HG03575 (cell line): Measurements from ENCODE around the gene SH2D2A.

Experiments
- ATAC-seq: cut with Tn5 transposase; IDR thresholded peaks from one replicate; pipeline ENCODE4 v1.9.1; 2021; ENCODE audit not compliant: unreplicated experiment, insufficient number of reproducible peaks, low FRiP score; ENCODE audit errors: extremely low read depth

SH2D2A gene

DNA sequence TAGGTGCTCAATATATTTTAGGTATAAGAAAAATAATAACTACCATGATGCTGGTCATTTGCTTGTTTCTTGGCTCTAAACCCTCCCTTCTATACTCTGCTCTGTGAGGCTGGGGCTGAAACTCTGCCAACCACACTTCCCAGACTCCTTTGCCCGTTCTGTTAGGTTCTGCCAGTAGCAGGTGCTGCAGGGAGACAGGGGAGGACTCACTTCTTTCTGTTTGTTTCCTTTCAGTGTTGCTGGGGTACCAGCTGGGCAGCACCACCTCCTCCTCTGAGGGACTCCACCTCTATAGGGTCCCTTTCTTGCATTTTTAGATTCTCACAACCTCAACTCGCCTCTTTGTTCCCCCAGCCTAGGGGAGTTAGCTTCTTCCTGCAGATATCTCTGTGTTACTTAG, 17.0 kb upstream of the SH2D2A start:
- ATAC-seq = no peak

DNA sequence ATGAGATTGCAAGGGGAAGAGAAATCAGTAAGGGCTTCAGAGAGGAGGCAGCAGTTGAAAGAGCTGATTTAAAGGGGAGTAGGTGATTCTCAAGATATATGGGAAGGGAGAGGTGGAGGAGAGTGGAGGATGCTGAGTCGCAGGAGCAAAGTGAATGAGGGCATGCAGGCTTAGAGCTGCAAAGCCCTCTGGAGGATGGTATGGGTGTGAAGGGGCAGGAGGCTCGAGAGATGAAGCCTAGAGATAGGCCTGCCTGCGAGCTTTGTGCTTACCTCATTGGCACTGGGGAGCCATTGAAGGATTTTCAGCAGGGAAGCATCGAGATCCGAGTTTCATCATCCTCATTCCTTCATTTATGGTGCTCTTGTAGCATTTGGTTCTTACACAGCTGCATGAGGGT, 15.8 kb upstream of the SH2D2A start:
- ATAC-seq = no peak

DNA sequence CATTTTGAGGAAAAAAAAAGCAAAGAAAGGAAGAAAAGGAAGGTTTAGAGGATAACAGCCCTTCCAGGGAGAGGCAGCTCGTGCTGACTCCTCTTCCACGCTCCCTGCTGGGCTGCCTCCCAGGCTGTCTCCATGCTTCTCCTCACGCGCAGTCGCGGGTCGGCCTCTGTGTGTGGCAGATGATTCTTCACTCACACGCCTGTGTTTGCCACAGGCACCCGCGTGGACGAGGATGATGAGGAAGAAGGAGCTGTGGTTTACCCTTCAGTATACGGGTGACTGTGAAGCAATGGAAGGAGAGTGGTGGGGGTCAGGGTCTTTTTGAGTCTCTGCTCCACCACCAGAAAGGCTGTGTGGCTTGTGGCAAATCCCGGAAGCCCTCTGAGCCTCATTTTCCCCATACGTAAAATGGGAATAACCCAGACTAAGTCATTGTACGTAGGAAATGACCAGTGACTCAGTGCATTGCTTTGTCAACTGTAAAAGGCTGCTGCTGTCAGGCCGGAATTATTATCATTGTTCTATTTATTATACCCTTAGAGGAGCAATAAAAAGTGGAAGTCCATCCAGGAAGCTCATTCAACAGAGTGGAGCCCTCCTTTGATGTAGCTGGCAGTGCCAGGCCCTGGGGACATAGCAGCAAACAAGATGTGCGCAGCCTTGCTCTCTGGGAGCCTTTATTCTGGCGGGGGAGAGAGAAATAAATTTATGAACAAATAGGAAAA, 11.9 kb upstream of the SH2D2A start:
- no peak for ATAC-seq

DNA sequence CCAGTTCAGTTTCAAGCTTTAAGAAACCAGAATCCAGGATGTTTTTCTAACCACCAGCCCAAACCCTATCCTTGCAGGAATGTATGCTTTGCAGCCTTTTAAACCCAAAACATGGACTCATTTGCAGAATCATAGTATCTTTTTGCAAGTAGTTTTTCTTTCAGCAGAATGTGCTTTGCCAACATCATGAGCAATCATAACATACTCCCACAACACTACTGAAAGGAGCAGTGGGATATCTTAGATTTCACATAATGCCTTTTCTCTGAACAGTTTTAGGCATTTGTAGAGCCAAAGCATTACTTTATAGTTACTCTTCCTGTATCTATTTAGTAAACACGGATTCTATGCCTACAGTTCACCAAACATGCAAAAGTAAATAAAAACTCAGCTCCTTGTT, 10.0 kb upstream of the SH2D2A start:
- ATAC-seq = no peak

DNA sequence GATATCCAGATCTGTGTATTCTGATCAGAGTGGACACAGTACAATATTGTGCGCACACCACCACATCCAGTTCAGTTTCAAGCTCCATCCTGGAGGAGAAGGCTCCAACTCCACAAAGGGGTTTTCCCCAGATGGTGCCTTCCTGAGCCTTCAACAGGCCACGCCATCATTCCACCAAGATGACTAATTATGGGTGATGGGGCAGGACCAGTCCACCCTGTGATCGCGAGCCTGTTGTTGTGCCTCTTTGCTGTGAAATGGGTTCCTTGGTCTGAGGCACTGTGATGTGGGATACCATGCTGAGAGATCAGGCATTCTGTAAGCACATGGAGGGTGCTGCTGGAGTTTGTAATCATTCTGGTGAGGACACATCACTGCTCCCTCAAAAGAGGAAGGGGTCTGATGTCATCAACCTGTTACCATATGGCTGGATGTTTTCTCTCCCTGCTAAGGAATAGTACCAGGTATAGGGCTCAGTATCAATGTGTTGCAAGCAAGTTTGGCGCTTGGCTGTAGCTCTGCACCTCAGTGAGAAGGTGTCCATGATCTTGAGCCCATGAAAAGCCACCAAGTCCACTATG, 6.7 kb upstream of the SH2D2A start:
- ATAC-seq = no peak

DNA sequence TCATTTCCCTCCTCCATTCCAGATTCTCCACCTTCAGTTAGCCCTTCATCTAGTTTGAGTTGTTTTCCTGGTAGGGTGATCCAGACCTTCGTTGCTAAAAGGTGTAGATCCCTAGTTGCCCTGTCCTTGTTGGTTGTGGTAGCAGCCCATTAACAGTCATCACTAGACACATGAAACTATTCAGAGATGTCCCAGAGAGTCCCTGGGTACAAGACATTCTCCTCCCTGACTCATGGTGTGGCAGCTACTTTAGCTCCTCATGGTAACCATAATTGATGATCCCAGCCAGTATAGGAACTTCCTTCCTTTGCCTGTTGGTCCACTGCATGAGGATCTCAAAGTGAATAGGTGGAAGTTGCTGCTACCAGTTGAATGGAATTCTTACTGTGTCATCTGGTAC, 6.0 kb upstream of the SH2D2A start:
- ATAC-seq = no peak

DNA sequence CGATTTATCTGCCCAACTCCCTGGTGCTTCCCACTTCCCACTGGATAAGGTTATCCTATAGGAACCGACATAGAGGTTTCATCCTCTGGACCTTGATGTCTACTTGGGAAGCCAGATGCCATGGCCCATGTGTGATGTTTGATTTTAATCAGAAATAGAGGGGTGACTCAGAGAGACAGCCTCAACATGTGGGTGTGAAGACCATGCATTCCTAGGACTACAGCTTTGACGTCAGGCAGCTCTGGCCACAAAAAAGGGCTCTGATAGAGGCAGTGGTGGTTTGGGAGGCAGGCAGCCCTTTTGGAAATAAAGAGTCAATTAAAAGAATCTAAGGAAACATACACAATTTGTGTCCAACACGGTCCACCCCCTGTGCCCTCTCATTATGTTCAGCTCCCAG, 5.2 kb upstream of the SH2D2A start:
- ATAC-seq = no peak

DNA sequence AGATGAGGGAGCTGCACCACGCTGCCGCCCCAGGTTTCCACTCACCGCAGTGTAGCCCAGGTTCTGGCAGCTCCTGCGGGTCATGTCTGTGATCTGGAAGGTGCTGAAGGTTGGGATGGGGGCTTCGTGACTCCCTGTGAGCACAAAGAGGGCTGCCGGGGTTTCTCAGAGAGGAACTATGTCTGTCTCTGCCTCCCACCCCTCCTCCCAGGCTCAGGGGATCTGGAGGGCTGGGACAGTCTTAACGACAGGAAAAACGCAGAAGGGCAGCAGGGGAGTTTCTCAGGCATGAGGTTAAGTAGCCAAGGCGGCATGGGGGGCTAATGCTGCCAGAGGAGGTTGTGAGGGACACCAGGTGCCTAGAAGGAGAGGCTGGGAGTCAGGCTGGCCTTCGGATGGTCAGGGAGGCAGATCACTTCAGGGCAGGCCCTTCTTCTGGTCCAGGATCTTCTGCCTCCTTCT, 656 bp downstream of the SH2D2A start:
- no peak for ATAC-seq

DNA sequence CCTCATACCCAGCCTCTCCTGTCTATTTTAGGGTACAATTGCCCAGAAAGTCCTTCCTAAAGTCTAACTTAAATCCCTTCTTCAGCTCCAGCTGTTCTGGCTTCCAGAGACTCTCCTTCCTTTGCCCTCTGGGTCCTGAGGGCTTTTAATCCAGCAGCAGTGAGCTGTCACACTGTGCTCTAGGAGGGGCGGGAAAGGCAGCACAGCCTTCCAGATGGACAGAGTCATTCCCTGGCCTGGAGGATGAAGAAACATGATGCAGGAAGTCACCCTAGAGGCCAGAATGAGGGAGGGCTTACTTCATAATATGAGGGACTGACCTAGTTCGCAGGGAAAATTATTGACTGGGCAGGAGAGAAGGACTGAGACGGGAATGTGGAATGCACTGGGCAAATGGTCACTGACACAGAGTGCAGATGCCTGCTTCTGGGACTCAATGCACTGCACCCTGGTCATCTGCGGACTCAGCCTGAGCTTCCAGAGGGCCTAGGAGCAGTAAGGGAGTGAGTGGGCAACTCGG, 1.3 kb downstream of the SH2D2A start:
- ATAC-seq = no peak

DNA sequence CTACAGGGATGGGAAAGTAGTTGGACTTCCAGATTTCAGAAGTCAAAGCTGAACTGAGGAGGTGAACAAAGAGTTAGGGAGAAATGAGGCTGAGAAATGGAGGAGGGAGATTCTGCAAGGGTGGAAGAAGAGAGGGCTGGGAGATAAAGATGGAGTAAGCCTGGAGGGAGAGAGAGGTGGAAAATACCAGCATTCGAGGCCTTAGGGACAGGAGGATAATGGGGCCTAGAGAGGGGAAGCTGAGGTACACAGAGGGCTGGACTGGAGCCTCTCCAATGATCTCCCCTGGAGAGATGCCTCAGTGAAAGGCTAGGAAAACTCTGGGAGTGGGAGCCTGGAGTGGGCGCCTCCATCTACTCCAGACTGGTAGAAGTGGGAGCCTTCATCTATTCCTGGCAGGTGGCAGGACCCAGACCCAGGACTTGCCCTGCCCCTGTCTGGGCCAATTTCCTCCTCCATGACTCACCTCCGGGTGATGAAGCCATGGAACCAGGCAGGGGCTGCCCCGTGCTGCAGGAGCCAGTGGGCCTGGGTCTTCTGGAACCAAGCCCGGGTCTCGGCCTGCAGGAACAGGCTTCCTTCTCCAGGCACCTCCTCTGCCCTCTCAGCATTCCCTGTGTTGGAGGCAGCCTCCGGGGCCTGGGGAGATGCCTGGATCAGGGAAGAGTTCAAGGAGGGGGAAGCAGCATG, 1.9 kb downstream of the SH2D2A start:
- ATAC-seq = no peak

DNA sequence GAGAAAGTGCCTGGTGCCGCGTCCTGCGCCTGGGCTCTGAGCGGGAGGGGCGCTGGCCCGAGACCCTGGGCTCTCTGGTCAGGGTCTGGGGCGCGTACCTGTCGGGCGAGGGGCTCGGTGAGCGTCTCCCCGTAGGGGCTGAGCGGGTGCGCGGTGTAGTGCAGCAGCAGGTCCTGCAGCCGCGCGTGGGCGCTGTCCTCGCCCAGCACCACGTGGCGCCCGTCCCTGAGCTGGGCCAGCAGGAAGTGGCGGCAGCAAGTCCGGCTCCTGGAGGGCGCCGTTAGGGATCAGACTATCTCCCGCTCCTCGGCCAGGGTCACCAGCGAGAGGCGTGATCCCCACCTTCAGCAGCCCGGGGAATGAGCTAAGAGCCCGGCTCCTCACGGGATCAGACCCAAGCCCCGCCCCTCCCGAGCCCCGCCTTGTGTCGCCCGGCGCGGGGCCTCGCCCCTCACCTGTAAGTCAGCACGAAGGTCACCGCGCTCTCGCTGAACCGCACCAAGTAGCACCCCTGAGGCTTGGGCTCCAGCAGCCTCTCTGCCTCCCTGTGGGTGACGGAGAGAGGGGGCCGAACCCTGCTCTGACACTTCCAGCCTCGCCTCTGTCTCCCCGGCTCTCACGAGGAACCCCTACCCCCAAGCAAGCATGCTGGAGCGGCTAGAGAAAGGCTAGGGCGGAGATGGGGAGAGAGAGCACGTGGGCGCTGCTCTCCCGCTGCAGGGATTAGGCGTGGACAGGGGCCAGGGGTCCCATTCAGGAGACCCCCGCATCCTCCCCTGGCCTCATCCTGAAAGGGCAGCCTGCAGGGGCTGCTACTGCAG, 2.7 kb downstream of the SH2D2A start:
- ATAC-seq = no peak

DNA sequence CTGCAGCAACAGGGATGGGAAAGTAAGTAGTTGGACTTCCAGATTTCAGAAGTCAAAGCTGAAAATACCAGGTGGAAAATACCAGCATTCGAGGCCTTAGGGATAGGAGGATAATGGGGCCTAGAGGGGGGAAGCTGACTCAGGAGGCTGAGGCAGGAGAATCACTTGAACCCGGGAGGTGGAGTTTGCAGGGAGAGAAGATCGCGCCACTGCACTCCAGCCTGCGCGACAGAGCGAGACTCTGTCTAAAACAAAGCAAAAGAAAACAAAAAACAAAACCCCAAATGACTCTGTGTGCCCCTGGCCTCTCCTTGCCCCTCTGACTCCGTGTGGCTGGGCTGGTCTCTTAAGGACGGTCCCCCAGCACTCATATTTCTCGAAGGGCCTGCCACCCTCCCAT, 3.4 kb downstream of the SH2D2A start:
- no peak for ATAC-seq

DNA sequence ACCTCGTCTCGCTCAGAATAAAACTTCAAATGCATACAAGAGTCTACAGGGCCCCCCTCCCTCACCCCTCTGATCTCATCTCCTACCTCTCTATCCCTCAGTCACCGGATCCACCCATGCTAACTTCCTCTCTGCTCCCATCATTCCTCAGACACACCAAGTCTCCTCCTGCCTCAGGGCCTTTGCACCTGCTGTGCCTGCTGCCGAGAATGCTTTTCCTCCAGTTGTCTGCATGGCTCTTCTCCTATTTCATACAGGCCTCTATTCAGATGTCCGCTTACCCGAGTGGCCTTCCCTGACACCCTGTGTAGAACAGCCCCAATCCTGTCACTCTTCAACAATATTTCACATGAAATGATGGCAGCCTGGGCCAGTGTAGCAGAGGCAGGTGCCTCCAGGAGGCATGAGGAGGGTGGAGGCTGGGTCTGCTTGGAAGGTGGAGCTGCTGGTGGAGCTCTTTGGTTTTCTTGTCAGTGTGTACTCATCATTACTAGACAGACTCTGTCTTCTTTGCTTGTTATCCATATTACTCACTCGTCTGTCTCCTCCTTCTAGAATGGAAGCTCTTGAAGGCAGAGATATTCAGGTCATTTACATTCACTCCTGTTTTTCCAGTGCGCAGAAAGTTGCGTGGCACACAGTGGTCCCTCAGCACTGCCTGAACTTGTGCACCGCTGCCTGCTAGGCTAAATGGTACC, 4.2 kb downstream of the SH2D2A start:
- ATAC-seq = no peak

DNA sequence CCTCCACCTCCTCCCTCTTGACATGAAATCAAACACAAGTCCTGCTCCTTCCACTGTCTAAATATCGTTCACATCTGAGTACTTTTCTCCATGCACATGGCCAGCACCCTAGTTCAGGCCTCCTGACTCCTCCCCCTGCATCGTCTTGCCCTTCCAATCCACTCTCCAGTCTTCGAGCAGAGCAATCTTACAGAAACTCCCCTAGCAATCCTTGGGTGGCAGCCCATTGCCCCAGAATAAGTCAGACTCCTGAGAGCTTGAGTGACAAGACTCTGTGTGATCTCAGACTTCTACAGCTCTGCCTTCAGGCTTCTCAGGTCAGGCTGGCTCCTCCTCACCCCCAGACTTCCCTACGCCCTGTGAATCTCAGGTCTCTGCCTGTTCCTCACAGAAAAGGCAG, 5.5 kb downstream of the SH2D2A start:
- no peak for ATAC-seq

DNA sequence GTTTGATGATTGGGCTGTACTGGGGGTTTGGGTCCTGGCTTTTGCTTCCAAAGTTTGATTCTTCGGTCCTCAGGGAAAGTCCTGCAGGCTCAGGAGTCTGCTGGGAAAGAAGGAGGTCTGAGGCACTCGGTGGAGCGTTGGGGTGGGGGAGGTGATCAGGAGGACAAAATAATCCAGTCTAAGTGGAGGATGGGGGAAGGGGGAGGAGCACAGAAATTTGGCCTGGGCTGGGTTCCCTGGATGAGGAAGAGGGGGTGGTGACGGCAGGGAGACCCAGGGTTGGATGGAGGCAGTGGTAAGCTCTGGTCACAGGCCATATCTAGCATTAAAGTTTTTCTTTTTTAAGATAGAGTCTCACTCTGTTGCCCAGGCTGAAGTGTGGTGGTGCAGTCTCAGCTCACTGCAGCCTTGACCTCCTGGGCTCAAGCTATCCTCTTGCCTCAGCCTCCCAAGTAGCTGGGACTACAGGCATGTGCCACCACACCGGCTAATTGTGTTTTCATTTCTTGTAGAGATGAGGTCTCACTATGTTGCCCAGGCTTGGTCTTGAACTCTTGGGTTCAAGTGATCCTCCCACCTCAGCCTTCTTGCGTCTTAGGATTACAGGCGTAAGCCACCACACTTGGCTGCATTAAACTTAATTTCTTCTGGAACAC, 6.8 kb downstream of the SH2D2A start:
- no peak for ATAC-seq

DNA sequence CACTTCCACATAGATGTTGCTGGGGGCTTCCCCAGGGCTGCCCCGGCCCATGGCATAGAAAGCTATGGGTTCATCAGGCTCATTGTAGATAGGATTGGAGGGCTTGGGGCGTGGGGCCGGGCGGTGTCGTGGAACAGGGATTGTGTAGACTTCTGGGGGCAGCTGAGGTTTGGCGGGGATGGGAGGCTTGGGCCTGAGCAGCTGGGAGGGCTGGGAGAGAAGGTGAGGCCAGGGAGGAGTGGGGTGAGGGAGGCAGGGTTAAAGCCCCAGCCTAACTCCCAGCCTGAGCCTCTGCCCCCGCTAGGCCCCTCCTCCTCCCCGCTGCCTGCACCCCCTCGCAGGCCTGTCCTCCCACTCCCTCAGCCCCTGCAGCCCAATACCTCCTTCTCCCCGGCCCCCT, 7.4 kb downstream of the SH2D2A start:
- no peak for ATAC-seq

DNA sequence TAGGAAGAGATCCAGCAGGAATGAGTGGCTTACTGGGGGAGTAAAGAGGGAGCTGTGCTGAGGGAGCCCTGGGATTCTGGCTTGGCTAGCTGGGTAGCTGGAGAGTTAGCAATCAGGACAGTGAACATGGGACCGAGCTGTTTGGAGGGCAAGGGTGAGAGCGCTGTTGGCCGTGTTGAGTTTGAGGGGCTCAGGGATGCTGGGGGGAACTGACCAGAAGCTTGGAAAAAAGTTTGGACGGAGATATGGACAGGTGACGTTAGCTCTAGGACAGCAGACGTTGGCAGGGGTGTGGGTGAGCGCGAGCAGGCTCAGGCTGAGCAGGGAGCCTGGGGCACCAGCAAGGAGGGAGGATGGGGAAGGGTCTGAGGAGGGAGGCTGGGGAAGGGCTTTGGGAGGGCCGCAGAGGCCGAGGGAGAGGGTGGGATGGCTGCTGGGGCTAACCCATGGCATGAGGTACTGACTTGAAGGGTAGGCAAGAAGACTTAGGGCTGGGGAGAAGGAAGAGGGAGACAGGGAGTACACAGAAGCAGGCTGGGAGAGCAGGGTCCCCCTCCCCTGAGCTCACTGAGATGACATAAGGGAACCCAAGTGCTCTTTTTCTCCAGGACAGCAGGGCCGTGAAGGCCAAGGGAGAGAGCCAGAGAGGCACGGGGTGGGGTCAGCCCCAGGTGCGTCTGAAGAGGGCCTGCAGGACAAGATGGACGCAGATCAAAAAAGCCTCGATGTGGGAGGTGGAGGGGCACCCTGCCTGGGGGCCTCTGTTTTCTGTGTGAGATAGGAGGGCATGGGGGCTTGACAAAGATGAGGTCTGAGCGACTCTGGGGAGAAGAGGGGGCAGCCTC, 8.2 kb downstream of the SH2D2A start:
- no peak for ATAC-seq

DNA sequence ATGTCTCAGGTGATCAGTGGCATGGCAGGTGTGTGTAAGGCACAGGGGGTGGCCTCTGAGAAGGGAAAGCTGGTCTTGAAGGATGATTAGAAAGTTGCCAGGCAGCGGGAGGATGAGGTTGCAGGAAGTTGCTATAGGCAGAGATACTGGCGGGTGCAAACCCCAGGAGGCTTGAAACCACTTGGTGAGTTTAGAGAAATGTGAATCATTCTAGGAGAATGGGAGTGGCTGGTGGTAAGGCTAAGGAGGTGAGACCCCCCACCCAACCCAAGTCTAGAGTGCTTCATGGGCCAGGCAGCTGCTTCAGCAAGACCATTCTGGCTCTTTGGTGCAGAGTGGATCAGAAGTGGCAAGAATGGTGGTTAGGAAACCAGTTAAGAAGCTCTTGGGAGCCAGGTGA, 9.0 kb downstream of the SH2D2A start:
- no peak for ATAC-seq
